ENCODE measurements around the gene RPS23. TPM values are rescaled to one million over a fixed set of nuclear protein-coding genes. Genes with fewer than 3 reads are reported as not detected.

RPS23 gene
- total RNA-seq, 1 experiment from 2014 or later: 2,206 TPM

GRCh38 chr5:82309091-82309531 lies 31.0 kb upstream of the RPS23 start:
- ChIA-PET CTCF (no interaction called here), POLR2A (no interaction called here), RAD21 (ENCODE audit: low non-redundant PET in 1 of 2, low total read pairs in 2 of 2, uncharacterized antibody in 2 of 2, unreplicated experiment in 2 of 2) (no interaction called here)
- TF ChIP-seq POLR2AphosphoS5 (IDR thresholded peaks at IDR 0.05; ENCODE audit: low read depth, low read length) (no peak), EZH2 (IDR thresholded peaks at IDR 0.05) (no peak), EGR1 (IDR thresholded peaks at IDR 0.05; ENCODE audit: low read depth) (no peak), FOSL1 (IDR thresholded peaks at IDR 0.05; ENCODE audit: low read depth) (no peak)
- DNase-seq (ENCODE audit: low read depth, low spot score) (no peak), ATAC-seq (no peak)
- intact Hi-C loops (cut with micrococcal nuclease): no loop called here
- no TSS peak for BruUV-seq (replicated peaks)
- H3K9me3 ChIP-seq (ENCODE audit: control insufficient read depth in 1 of 2, insufficient read depth in 1 of 2, low read depth in 1 of 2, low read length in 2 of 2): no peaks in the 10 kb centered on the region
- H3K4me1 ChIP-seq (ENCODE audit: control insufficient read depth in 1 of 2, insufficient read depth in 2 of 2, low read length in 2 of 2): peaks cover 17 to 18% of the 10 kb centered on the region in 2 experiments
- no peaks in the 10 kb centered on the region for H3K36me3 ChIP-seq (ENCODE audit: control insufficient read depth in 1 of 2, insufficient read depth in 2 of 2, low read length in 2 of 2)
- H3K27me3 ChIP-seq (ENCODE audit: insufficient read depth, low read length): no peaks in the 10 kb centered on the region
- H3K79me2 ChIP-seq (ENCODE audit: insufficient read depth, low read length): no peaks in the 10 kb centered on the region
- no peak overlapping the region for H3K9ac ChIP-seq (ENCODE audit: low read length)
- no peak overlapping the region for H2AFZ ChIP-seq (ENCODE audit: low read depth, low read length, poor library complexity, severe bottlenecking)
- no peak overlapping the region for H3K27ac ChIP-seq (ENCODE audit: low read depth, low read length)
- no peaks in the 10 kb centered on the region for H4K20me1 ChIP-seq (ENCODE audit: insufficient read depth)
- no peak overlapping the region for H3K4me2 ChIP-seq (ENCODE audit: low read length)
- no peaks in the 10 kb centered on the region for H3K9me2 ChIP-seq (ENCODE audit: insufficient read depth)
- no peak overlapping the region for H3K4me3 ChIP-seq (replicated peaks in 1 of 2; ENCODE audit: low read depth in 1 of 2, low read length in 2 of 2)

- Histone ChIP-seq H3K9ac (ENCODE audit: low read length) (no peak overlapping the region), H4K20me1 (ENCODE audit: insufficient read depth) (no peaks in the 10 kb centered on the region), H3K4me3 (replicated peaks in 1 of 2; ENCODE audit: low read depth in 1 of 2, low read length in 2 of 2) (no peak overlapping the region), H3K4me1 (ENCODE audit: control insufficient read depth in 1 of 2, insufficient read depth in 2 of 2, low read length in 2 of 2) (peaks cover 11 to 14% of the 10 kb centered on the region in 2 experiments), H3K4me2 (ENCODE audit: low read length) (no peak overlapping the region), H3K9me3 (ENCODE audit: control insufficient read depth in 1 of 2, insufficient read depth in 1 of 2, low read depth in 1 of 2, low read length in 2 of 2) (no peaks in the 10 kb centered on the region), H3K27ac (ENCODE audit: low read depth, low read length) (no peak overlapping the region), H3K9me2 (ENCODE audit: insufficient read depth) (no peaks in the 10 kb centered on the region), H3K36me3 (ENCODE audit: control insufficient read depth in 1 of 2, insufficient read depth in 2 of 2, low read length in 2 of 2) (no peaks in the 10 kb centered on the region), H3K27me3 (ENCODE audit: insufficient read depth, low read length) (no peaks in the 10 kb centered on the region), H2AFZ (ENCODE audit: low read depth, low read length, poor library complexity, severe bottlenecking) (no peak overlapping the region), H3K79me2 (ENCODE audit: insufficient read depth, low read length) (no peaks in the 10 kb centered on the region)
- intact Hi-C loops (cut with micrococcal nuclease): no loop called here
- no peak for DNase-seq (ENCODE audit: low read depth, low spot score)
- TF ChIP-seq RAD21 (IDR thresholded peaks at IDR 0.05; ENCODE audit: low read depth) (no peak), SP1 (IDR thresholded peaks at IDR 0.05; ENCODE audit: low read depth) (no peak), REST (IDR thresholded peaks at IDR 0.05; ENCODE audit: low read depth) (no peak), EZH2phosphoT487 (IDR thresholded peaks at IDR 0.05; ENCODE audit: borderline replicate concordance) (no peak), POLR2A (IDR thresholded peaks at IDR 0.05; ENCODE audit: borderline replicate concordance, extremely low read depth, insufficient read depth, insufficient read length) (no peak), ZBTB33 (IDR thresholded peaks at IDR 0.05; ENCODE audit: extremely low read depth, insufficient replicate concordance, low read length) (no peak), POLR2AphosphoS5 (IDR thresholded peaks at IDR 0.05; ENCODE audit: low read depth, low read length) (no peak)
- CTCF ChIA-PET: no interaction called here
- no TSS peak for BruUV-seq (replicated peaks)
- ATAC-seq: no peak
- RAD21 ChIA-PET (ENCODE audit: low non-redundant PET in 1 of 2, low total read pairs in 2 of 2, uncharacterized antibody in 2 of 2, unreplicated experiment in 2 of 2): no interaction called here
- POLR2A ChIA-PET: no interaction called here
Measured at GRCh38 chr5:82308416-82308815, 30.3 kb upstream of the RPS23 start.
